Bronchial epithelial cell (primary cell): ENCODE data around the gene EN1. TPM values are rescaled to one million over a fixed set of nuclear protein-coding genes. Genes with fewer than 3 reads are reported as not detected.

ENCODE experiments used
- DNase-seq: peaks from one replicate; pipeline ENCODE4 v3.0.0-alpha.2; 2010; ENCODE audit warnings: low read depth
- FAIRE-seq: peaks from 2 replicates; lab custom pipeline; 2011; peaks lifted over from hg19 to GRCh38; lab: Jason Lieb, UNC
- H3K27me3 ChIP-seq: 2 replicates; pipeline ENCODE4 v1.5.1; 2011; ENCODE audit warnings: low read length; ENCODE audit not compliant: control insufficient read depth, insufficient read depth
- H3K36me3 ChIP-seq: 2 replicates; pipeline ENCODE4 v1.5.1; 2011; ENCODE audit warnings: low read length; ENCODE audit not compliant: control insufficient read depth, insufficient read depth
- H3K4me3 ChIP-seq: 2 replicates; pipeline ENCODE4 v1.5.1; 2011; ENCODE audit warnings: mild to moderate bottlenecking, low read depth, low read length, control low read depth
- CTCF ChIP-seq: IDR thresholded peaks from 2 replicates; pipeline ENCODE4 v1.5.1; 2011; ENCODE audit warnings: mild to moderate bottlenecking, moderate library complexity, low read length, control low read depth, inconsistent platforms; ENCODE audit not compliant: insufficient read depth, severe bottlenecking
- total RNA-seq: library from RNA; depleted of rRNA; stranded (reverse); fragments of >200 nt; gene quantifications from 2 replicates; pipeline ENCODE4 v1.2.1, GENCODE V29; 2014

EN1 gene
- total RNA-seq, 1 donor from 2014 or later, result not detected

- peak; percentile 66 for TF ChIP-seq CTCF
- FAIRE-seq, result no peak
- H3K4me3 ChIP-seq, result no peak overlapping the region
Observed at GRCh38 chr2:118865106-118865505, 17.7 kb upstream of the EN1 start.

GRCh38 chr2:118864207-118864606 lies 16.8 kb upstream of the EN1 start:
- peaks cover 10% of the 10 kb centered on the region for H3K27me3 ChIP-seq
- H3K4me3 ChIP-seq, result no peak overlapping the region
- no peak for TF ChIP-seq CTCF
- FAIRE-seq (no peak), DNase-seq (no peak)
- H3K36me3 ChIP-seq, result no peaks in the 10 kb centered on the region

More at GRCh38 chr2:118865106-118865505, 17.7 kb upstream of the EN1 start:
- Histone ChIP-seq H3K36me3 (no peaks in the 10 kb centered on the region), H3K27me3 (peaks cover 6% of the 10 kb centered on the region)
- DNase-seq, result peak; percentile 56

- TF ChIP-seq CTCF, result no peak
- no peaks in the 10 kb centered on the region for H3K36me3 ChIP-seq
- no peak overlapping the region for H3K4me3 ChIP-seq
- H3K27me3 ChIP-seq, result peaks cover 34% of the 10 kb centered on the region
- FAIRE-seq (no peak), DNase-seq (no peak)
Observed at GRCh38 chr2:118861731-118862130, 14.3 kb upstream of the EN1 start.

GRCh38 chr2:118861242-118861641 lies 13.8 kb upstream of the EN1 start:
- no peak for DNase-seq
- peaks cover 39% of the 10 kb centered on the region for H3K27me3 ChIP-seq

GRCh38 chr2:118860506-118860905 lies 13.1 kb upstream of the EN1 start:
- no peak for FAIRE-seq
- Histone ChIP-seq H3K36me3 (no peaks in the 10 kb centered on the region), H3K4me3 (no peak overlapping the region), H3K27me3 (peaks cover 44% of the 10 kb centered on the region)
- no peak for TF ChIP-seq CTCF
- DNase-seq, result no peak

More at GRCh38 chr2:118861242-118861641, 13.8 kb upstream of the EN1 start:
- no peaks in the 10 kb centered on the region for H3K36me3 ChIP-seq
- TF ChIP-seq CTCF, result no peak
- no peak for FAIRE-seq
- H3K4me3 ChIP-seq, result no peak overlapping the region

GRCh38 chr2:118859157-118859770 lies 11.8 kb upstream of the EN1 start:
- no peak overlapping the region for H3K4me3 ChIP-seq
- peaks cover 56% of the 10 kb centered on the region for H3K27me3 ChIP-seq
- DNase-seq, result no peak
- H3K36me3 ChIP-seq, result no peaks in the 10 kb centered on the region
- no peak for FAIRE-seq
- TF ChIP-seq CTCF, result no peak
